K562 (cell line): ENCODE data around the gene ABT1. TPM values are rescaled to one million over a fixed set of nuclear protein-coding genes. Genes with fewer than 3 reads are reported as not detected.

ENCODE experiments used
- BCL6 ChIP-seq: fragments of 250-450 bp; sonication (Bioruptor Pico); IDR thresholded peaks from 2 replicates; pipeline ENCODE4 v1.4.0; 2020
- CUX1 ChIP-seq: fragments of 200-800 bp; sonication (Bioruptor generic); IDR thresholded peaks from 2 replicates; pipeline ENCODE4 v1.6.1; 2016; ENCODE audit warnings: missing genetic modification characterization, missing compliant biosample characterization
- DACH1 ChIP-seq: fragments of 450-650 bp; IDR thresholded peaks from 2 replicates; pipeline ENCODE4 v1.6.1; 2018; ENCODE audit not compliant: partially characterized antibody
- ETV1 ChIP-seq: fragments of 450-650 bp; conservative IDR thresholded peaks from 2 replicates; pipeline ENCODE4 v1.6.1; 2016; ENCODE audit warnings: missing genetic modification characterization, control low read depth, low read depth, missing compliant biosample characterization
- GABPA ChIP-seq: fragments of 200-800 bp; sonication (Bioruptor generic); conservative IDR thresholded peaks from 2 replicates; pipeline ENCODE4 v1.6.1; 2016; ENCODE audit warnings: low read depth, missing genetic modification characterization, missing compliant biosample characterization
- GATA2 ChIP-seq: sonication (generic); formaldehyde crosslinking; IDR thresholded peaks from 2 replicates; pipeline ENCODE4 v1.4.0; 2020; ENCODE audit warnings: mild to moderate bottlenecking, missing genetic modification reagents
- HDAC1 ChIP-seq, 2 experiments: fragments of 450-650 bp; IDR thresholded peaks; 2 replicates each; pipeline ENCODE4 v1.6.1; 2016 to 2017; ENCODE audit warnings: inconsistent platforms in 1 of 2, mild to moderate bottlenecking in 1 of 2, moderate library complexity in 1 of 2
- KAT8 ChIP-seq: fragments of 450-650 bp; IDR thresholded peaks from 2 replicates; pipeline ENCODE4 v1.6.1; 2016; ENCODE audit warnings: low read depth, mild to moderate bottlenecking
- LARP7 ChIP-seq: fragments of 450-650 bp; IDR thresholded peaks from 2 replicates; pipeline ENCODE4 v1.6.1; 2016
- MYC ChIP-seq, 2 experiments: fragments of 250-450 bp in 1 of 2; sonication (Bioruptor Pico) in 1 of 2; IDR thresholded peaks; 2 replicates each; pipeline versions ENCODE4 v1.5.1 to v1.6.1; 2012 to 2021; ENCODE audit warnings: low read depth in 2 of 2, borderline replicate concordance in 1 of 2, improper control_type of control experiment in 1 of 2, low read length in 1 of 2, mild to moderate bottlenecking in 1 of 2, moderate library complexity in 1 of 2
- POLR3G ChIP-seq: IDR thresholded peaks from 2 replicates; pipeline ENCODE4 v1.6.1; 2011; ENCODE audit not compliant: insufficient read length, insufficient replicate concordance; ENCODE audit errors: extremely low read depth
- RBFOX2 ChIP-seq: fragments of 200-400 bp; formaldehyde crosslinking; IDR thresholded peaks from 2 replicates; pipeline ENCODE4 v1.6.1; 2017; ENCODE audit warnings: low read depth, mild to moderate bottlenecking, low read length, moderate library complexity
- SIX5 ChIP-seq, 2 experiments: IDR thresholded peaks; 2 replicates each; pipeline ENCODE4 v1.6.1; 2011; ENCODE audit warnings: low read length in 2 of 2, borderline replicate concordance in 1 of 2, low read depth in 1 of 2, mild to moderate bottlenecking in 1 of 2, moderate library complexity in 1 of 2; ENCODE audit not compliant: insufficient read depth in 1 of 2
- SP2 ChIP-seq: IDR thresholded peaks from 2 replicates; pipeline ENCODE4 v1.6.1; 2011; ENCODE audit warnings: mild to moderate bottlenecking, low read depth, low read length, moderate library complexity; ENCODE audit not compliant: poor library complexity, severe bottlenecking; ENCODE audit errors: extremely low read depth
- SRSF3 ChIP-seq: fragments of 200-400 bp; formaldehyde crosslinking; IDR thresholded peaks from 2 replicates; pipeline ENCODE4 v1.6.1; 2016; ENCODE audit warnings: mild to moderate bottlenecking, low read length, moderate library complexity; ENCODE audit not compliant: insufficient read depth
- TEAD1 ChIP-seq, 2 experiments: fragments of 450-650 bp in 1 of 2; sonication (generic) in 1 of 2; formaldehyde crosslinking; IDR thresholded peaks; 2 replicates each; pipeline versions ENCODE4 v1.4.0 to v1.8.0; 2020 to 2022; ENCODE audit warnings: mild to moderate bottlenecking in 2 of 2, missing genetic modification reagents in 1 of 2
- U2AF2 ChIP-seq: fragments of 200-400 bp; formaldehyde crosslinking; optimal IDR thresholded peaks from 2 replicates; pipeline ENCODE3; 2017; ENCODE audit warnings: low read depth, mild to moderate bottlenecking, low read length
- ZNF324 ChIP-seq: fragments of 250-450 bp; sonication (Bioruptor Pico); IDR thresholded peaks from 2 replicates; pipeline ENCODE4 v1.4.0; 2020; ENCODE audit warnings: mild to moderate bottlenecking
- ZNF707 ChIP-seq: fragments of 250-450 bp; sonication (Bioruptor Pico); conservative IDR thresholded peaks from 2 replicates; pipeline ENCODE4 v1.8.0; 2022; ENCODE audit warnings: inconsistent platforms, mild to moderate bottlenecking, moderate library complexity
- polyA plus RNA-seq, 8 experiments: library from polyadenylated mRNA; depleted of rRNA in 4 of 8; stranded (reverse) in 5 of 8; unstranded in 3 of 8; fragments of >200 nt; fragmentation: Nextera tagmentation in 2 of 8; fragmentation: Illumina TruSeq in 1 of 8; extraction: Ambion mirVana in 2 of 8; extraction: Trizol in 1 of 8; gene quantifications; 2 replicates each; pipeline versions ENCODE4 v1.2.1 to v1.2.3, GENCODE V29; 2011 to 2014; ENCODE audit warnings: inconsistent platforms in 1 of 8, missing spikeins in 1 of 8
- total RNA-seq, 7 experiments: library from RNA; depleted of rRNA in 6 of 7; stranded (reverse); fragments of >200 nt in 6 of 7; fragmentation: Illumina TruSeq in 2 of 7; extraction: Trizol in 2 of 7; gene quantifications; 2 replicates each; pipeline versions ENCODE4 v1.2.1 to v1.2.3, GENCODE V29; 2011 to 2021; ENCODE audit warnings: low replicate concordance in 1 of 7
- TF ChIP-seq, protein P1 (sequence below): sonication (generic); formaldehyde crosslinking; IDR thresholded peaks from 2 replicates; pipeline ENCODE4 v1.4.0; 2020; ENCODE audit warnings: mild to moderate bottlenecking, missing genetic modification reagents

ABT1 gene
- total and polyA plus RNA-seq, 9 of the 15 experiments (the other 6 are each of a cell fraction or from before 2014, with no cell fraction given): 8.8 to 52.7 (median 40.7) TPM

GRCh38 chr6:26594730-26595632 lies 1.8 kb upstream of the ABT1 start (continued):
- TF ChIP-seq ETV1 (tag) (no peak), CUX1 (no peak), GATA2 (CRISPR knock-in tag) (no peak), SIX5 (IDR thresholded peaks at IDR 0.05; ENCODE audit: borderline replicate concordance in 1 of 2, insufficient read depth in 1 of 2, low read depth in 1 of 2, low read length in 2 of 2) (no peak), RBFOX2 (no peak), HDAC1 (IDR thresholded peaks at IDR 0.05) (peak in 1 of 2 experiments; percentile 94), KAT8 (no peak), GABPA (tag) (no peak), U2AF2 (no peak), POLR3G (no peak), BCL6 (CRISPR knock-in tag) (no peak), TEAD1 (CRISPR knock-in tag; IDR thresholded peaks at IDR 0.05) (0 out of 4 replicates have a peak, but pooled peaks of 1 of the 2 experiments have one; percentile 37), SRSF3 (no peak), LARP7 (no peak), ZNF707 (no peak), MYC (IDR thresholded peaks at IDR 0.05; ENCODE audit: low read depth, low read length) (no peak; the same call in 1 of the 2 replicates), MYC (CRISPR knock-in tag; IDR thresholded peaks at IDR 0.05; ENCODE audit: borderline replicate concordance, low read depth) (no peak), DACH1 (peak; percentile 20), ZNF324 (no peak), SP2 (no peak)
- TF ChIP-seq, protein P1, sequence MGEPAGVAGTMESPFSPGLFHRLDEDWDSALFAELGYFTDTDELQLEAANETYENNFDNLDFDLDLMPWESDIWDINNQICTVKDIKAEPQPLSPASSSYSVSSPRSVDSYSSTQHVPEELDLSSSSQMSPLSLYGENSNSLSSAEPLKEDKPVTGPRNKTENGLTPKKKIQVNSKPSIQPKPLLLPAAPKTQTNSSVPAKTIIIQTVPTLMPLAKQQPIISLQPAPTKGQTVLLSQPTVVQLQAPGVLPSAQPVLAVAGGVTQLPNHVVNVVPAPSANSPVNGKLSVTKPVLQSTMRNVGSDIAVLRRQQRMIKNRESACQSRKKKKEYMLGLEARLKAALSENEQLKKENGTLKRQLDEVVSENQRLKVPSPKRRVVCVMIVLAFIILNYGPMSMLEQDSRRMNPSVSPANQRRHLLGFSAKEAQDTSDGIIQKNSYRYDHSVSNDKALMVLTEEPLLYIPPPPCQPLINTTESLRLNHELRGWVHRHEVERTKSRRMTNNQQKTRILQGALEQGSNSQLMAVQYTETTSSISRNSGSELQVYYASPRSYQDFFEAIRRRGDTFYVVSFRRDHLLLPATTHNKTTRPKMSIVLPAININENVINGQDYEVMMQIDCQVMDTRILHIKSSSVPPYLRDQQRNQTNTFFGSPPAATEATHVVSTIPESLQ (CRISPR knock-in tag): no peak
